ENCODE results near the gene NRF1.
"Not testable (repeated sequence)": the region's sequence is repeated elsewhere in the genome, so short reads cannot be mapped to it uniquely, and the experiment has no call there.

Gene NRF1

GRCh38 chr7:129613016-129613337 is 1.5 kb downstream of the NRF1 start:
- Mint-ChIP-seq H3K36me3 (ENCODE audit: insufficient read depth) (peaks cover 19% of the 10 kb centered on the region), H3K27ac (peak overlapping the region; percentile 93 to 98), H3K4me1 (ENCODE audit: low read depth in 2 of 2) (peaks cover 44 to 66% of the 10 kb centered on the region in 2 donors), H3K27me3 (no peaks in the 10 kb centered on the region), H3K9me3 (no peaks in the 10 kb centered on the region), H3K4me3 (peak overlapping the region; percentile 88 to 95)
- ATAC-seq (replicated peaks) (no peak), DNase-seq (no peak)

GRCh38 chr7:129615018-129615417 is 3.5 kb downstream of the NRF1 start:
- peaks cover 11% of the 10 kb centered on the region for H3K36me3 Mint-ChIP-seq (ENCODE audit: insufficient read depth)
- peaks cover 46 to 71% of the 10 kb centered on the region in 2 donors for H3K4me1 Mint-ChIP-seq (ENCODE audit: low read depth in 2 of 2)
- ATAC-seq (replicated peaks): no peak
- H3K27me3 Mint-ChIP-seq: no peaks in the 10 kb centered on the region
- no peak for DNase-seq
- H3K27ac Mint-ChIP-seq: peak overlapping the region in 1 of 2 donors; percentile 58
- peak overlapping the region in 1 of 2 donors; percentile 54 for H3K4me3 Mint-ChIP-seq
- no peaks in the 10 kb centered on the region for H3K9me3 Mint-ChIP-seq

GRCh38 chr7:129616530-129616929 is 5.0 kb downstream of the NRF1 start:
- peaks cover 49 to 72% of the 10 kb centered on the region in 2 donors for H3K4me1 Mint-ChIP-seq (ENCODE audit: low read depth in 2 of 2)
- peaks cover 4% of the 10 kb centered on the region for H3K36me3 Mint-ChIP-seq (ENCODE audit: insufficient read depth)
- no peaks in the 10 kb centered on the region for H3K9me3 Mint-ChIP-seq
- peak overlapping the region in 1 of 2 donors; percentile 53 for H3K4me3 Mint-ChIP-seq
- no peaks in the 10 kb centered on the region for H3K27me3 Mint-ChIP-seq
- no peak for DNase-seq
- ATAC-seq (replicated peaks): no peak
- H3K27ac Mint-ChIP-seq: no peak overlapping the region

GRCh38 chr7:129617178-129617577 is 5.7 kb downstream of the NRF1 start:
- Mint-ChIP-seq H3K36me3 (ENCODE audit: insufficient read depth) (peaks cover 7% of the 10 kb centered on the region), H3K4me3 (peak overlapping the region in 1 of 2 donors; percentile 53), H3K27ac (peak overlapping the region in 1 of 2 donors; percentile 6), H3K27me3 (no peaks in the 10 kb centered on the region), H3K9me3 (no peaks in the 10 kb centered on the region), H3K4me1 (ENCODE audit: low read depth in 2 of 2) (peaks cover 49 to 72% of the 10 kb centered on the region in 2 donors)
- ATAC-seq (replicated peaks): no peak
- no peak for DNase-seq

GRCh38 chr7:129617652-129618051 is 6.1 kb downstream of the NRF1 start:
- Mint-ChIP-seq H3K9me3 (no peaks in the 10 kb centered on the region), H3K27me3 (no peaks in the 10 kb centered on the region), H3K4me3 (peak overlapping the region in 1 of 2 donors; percentile 19), H3K27ac (peak overlapping the region in 1 of 2 donors; percentile 6), H3K4me1 (ENCODE audit: low read depth in 2 of 2) (peaks cover 46 to 70% of the 10 kb centered on the region in 2 donors), H3K36me3 (ENCODE audit: insufficient read depth) (peaks cover 3% of the 10 kb centered on the region)
- ATAC-seq (replicated peaks) (no peak), DNase-seq (no peak)

GRCh38 chr7:129626896-129627295 is 15.4 kb downstream of the NRF1 start:
- ATAC-seq (replicated peaks): no peak
- Mint-ChIP-seq H3K9me3 (no peaks in the 10 kb centered on the region), H3K4me1 (ENCODE audit: low read depth in 2 of 2) (peaks cover 8 to 50% of the 10 kb centered on the region in 2 donors), H3K27me3 (no peaks in the 10 kb centered on the region), H3K4me3 (no peak overlapping the region), H3K36me3 (ENCODE audit: insufficient read depth) (peaks cover 2% of the 10 kb centered on the region), H3K27ac (no peak overlapping the region)
- no peak for DNase-seq

GRCh38 chr7:129630341-129630740 is 18.8 kb downstream of the NRF1 start:
- Mint-ChIP-seq H3K27ac (no peak overlapping the region), H3K9me3 (no peaks in the 10 kb centered on the region), H3K4me3 (no peak overlapping the region), H3K4me1 (ENCODE audit: low read depth in 2 of 2) (peaks cover 16 to 51% of the 10 kb centered on the region in 2 donors), H3K27me3 (no peaks in the 10 kb centered on the region), H3K36me3 (ENCODE audit: insufficient read depth) (peaks cover 3% of the 10 kb centered on the region)
- ATAC-seq (replicated peaks) (no peak), DNase-seq (no peak)

DNA sequence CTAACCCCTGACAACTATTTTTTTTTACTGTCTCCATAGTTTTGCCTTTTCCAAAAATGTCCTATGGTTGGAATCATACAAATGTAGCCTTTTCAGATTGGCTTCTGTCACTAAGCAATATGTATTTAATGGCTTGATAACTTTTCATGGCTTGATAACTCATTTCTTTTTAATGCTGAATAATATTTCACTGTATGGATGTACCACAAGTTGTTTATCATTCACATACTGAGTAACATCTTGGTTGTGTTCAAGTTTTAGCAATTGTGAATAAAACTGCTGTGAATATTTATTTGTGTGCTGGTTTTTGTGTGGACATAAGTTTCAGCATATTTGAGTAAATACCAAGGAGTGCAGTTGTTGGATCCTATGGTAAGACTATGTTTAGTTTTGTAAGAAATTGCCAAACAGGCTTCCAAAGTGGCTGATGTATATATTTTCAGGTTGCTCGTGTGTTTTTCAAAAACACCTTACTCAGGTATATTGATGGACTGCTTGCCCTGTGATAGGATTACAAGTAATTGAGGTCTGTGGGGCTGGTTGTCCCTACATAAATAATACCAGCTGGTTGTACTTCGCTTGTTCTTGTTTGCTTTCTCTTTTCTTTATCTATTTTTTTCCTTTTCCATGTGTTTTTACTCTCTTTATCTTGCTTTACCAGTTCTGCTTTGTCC is 23.0 kb downstream of the NRF1 start:
- peaks cover 16 to 54% of the 10 kb centered on the region in 2 donors for H3K4me1 Mint-ChIP-seq (ENCODE audit: low read depth in 2 of 2)

DNA sequence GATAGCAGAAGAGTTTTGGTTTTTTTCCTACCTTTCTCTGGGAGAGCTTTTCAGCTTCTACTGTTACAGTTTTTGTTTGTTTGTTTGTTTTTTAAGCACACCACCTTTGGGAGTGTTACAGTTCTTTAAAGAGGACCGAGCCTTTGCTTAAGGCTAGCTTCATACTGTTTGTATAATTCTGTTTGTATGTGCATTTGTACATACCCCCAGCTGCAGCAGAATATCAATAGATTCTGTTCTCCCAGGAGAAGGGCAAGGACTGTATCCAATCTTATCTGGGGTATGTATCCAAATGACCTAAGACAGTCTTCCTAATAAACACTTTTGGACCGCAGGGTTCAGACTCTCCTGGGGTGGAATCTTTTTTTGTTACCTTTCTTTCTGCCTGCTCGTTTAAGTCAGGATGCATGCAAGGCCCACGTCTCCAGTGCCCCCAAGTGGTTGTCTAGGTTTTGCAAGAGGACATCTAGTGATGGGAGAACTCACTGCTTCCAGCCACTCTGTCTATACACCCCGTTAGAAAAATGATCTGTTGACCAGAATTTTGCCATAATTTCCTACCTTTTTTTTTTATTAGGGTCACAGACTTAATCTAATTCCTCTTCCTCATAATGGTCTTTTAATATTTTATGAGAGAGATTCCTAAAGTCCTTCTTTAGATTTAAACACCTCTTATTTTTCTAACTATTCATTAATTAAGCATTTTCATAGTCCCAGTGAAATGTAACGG is 23.9 kb downstream of the NRF1 start:
- Mint-ChIP-seq H3K9me3 (no peaks in the 10 kb centered on the region), H3K36me3 (ENCODE audit: insufficient read depth) (peaks cover 18% of the 10 kb centered on the region), H3K4me3 (no peak overlapping the region), H3K4me1 (ENCODE audit: low read depth in 2 of 2) (peaks cover 13 to 54% of the 10 kb centered on the region in 2 donors), H3K27me3 (no peaks in the 10 kb centered on the region), H3K27ac (peak overlapping the region; percentile 39 to 69)
- peak; percentile 59 to 76 (median 62) for DNase-seq
- ATAC-seq (replicated peaks): peak; percentile 99

More for the DNA sequence above, 23.0 kb downstream of the NRF1 start:
- Mint-ChIP-seq H3K4me3 (no peak overlapping the region), H3K9me3 (no peaks in the 10 kb centered on the region), H3K36me3 (ENCODE audit: insufficient read depth) (peaks cover 14% of the 10 kb centered on the region), H3K27ac (peak overlapping the region; percentile 11 to 69), H3K27me3 (no peaks in the 10 kb centered on the region)
- DNase-seq: no peak
- ATAC-seq (replicated peaks): no peak

DNA sequence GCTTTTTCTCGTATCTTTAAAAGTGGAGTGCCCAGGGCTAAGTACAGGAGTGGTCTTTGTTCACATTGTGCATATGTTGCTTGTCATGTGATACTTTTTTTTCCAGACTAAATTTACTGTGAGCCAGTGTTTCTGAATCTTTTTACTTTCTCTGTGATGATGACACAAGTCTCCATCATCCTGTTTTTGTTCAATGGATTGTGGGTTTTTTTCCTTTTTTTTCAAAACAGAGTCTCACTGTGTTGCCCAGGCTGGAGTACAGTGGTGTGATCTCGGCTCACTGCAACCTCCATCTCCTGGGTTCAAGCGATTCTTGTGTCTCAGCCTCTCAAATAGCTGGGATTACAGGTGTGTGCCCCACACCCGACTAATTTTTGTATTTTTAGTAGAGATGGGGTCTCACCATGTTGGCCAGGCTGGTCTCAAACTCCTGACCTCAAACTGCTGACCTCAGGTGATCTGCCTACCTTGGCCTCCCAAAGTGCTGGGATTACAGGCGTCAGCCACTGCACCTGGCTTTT is 24.6 kb downstream of the NRF1 start:
- H3K4me3 Mint-ChIP-seq; ATAC-seq (replicated peaks); DNase-seq; H3K9me3 Mint-ChIP-seq; H3K27me3 Mint-ChIP-seq: not testable (repeated sequence)
- Mint-ChIP-seq H3K4me1 (ENCODE audit: low read depth in 2 of 2) (peaks cover 13 to 58% of the 10 kb centered on the region in 2 donors), H3K36me3 (ENCODE audit: insufficient read depth) (peaks cover 18% of the 10 kb centered on the region), H3K27ac (peak overlapping the region; percentile 39 to 69)

DNA sequence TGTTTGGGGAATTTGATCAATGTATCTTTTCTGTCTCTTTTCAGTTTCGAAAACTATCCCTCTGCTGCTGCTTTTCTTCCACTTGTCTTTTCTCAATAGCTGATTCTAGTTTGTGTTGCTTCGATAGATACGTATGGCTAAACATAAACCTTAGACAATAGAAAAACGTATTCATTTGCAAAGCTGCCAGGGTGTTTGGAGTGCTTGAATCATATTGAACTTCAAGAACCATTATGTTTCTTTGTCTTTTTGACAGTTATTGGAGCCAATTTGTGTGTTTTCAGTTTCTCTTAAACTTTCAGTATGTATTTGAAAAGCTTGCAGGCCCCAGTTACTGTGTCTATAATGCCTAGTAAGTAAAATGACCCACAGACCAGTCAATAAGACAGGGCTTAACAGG is 25.1 kb downstream of the NRF1 start:
- peaks cover 13 to 58% of the 10 kb centered on the region in 2 donors for H3K4me1 Mint-ChIP-seq (ENCODE audit: low read depth in 2 of 2)
- H3K4me3 Mint-ChIP-seq: no peak overlapping the region
- DNase-seq (no peak), ATAC-seq (replicated peaks) (no peak)
- H3K36me3 Mint-ChIP-seq (ENCODE audit: insufficient read depth): peaks cover 18% of the 10 kb centered on the region
- H3K27me3 Mint-ChIP-seq: no peaks in the 10 kb centered on the region
- peak overlapping the region in 1 of 2 donors; percentile 29 for H3K27ac Mint-ChIP-seq
- no peaks in the 10 kb centered on the region for H3K9me3 Mint-ChIP-seq

DNA sequence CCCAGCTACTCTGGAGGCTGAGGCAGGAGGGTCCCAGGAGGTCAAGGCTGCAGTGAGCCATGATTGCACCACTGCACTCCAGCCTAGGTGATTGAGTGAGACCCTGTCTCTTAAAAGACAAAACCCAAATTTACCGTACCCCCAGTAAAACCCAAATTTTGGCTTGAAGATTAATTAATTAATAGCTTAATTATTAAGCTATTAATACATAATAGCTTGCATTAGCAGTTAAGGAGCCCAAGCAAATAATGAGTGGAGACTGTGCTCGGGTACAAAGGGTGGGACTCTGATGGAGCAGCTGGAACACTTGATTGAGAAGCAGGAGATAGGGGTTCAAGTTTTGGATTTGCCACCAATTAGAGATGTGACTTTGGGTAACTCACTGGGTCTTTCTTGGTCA is 28.9 kb downstream of the NRF1 start:
- no peak for ATAC-seq (replicated peaks)
- H3K27me3 Mint-ChIP-seq: no peaks in the 10 kb centered on the region
- no peaks in the 10 kb centered on the region for H3K9me3 Mint-ChIP-seq
- no peak overlapping the region for H3K4me3 Mint-ChIP-seq
- peak overlapping the region in 1 of 2 donors; percentile 38 for H3K27ac Mint-ChIP-seq
- H3K4me1 Mint-ChIP-seq (ENCODE audit: low read depth in 2 of 2): peaks cover 12 to 41% of the 10 kb centered on the region in 2 donors
- DNase-seq: no peak
- H3K36me3 Mint-ChIP-seq (ENCODE audit: insufficient read depth): peaks cover 16% of the 10 kb centered on the region

DNA sequence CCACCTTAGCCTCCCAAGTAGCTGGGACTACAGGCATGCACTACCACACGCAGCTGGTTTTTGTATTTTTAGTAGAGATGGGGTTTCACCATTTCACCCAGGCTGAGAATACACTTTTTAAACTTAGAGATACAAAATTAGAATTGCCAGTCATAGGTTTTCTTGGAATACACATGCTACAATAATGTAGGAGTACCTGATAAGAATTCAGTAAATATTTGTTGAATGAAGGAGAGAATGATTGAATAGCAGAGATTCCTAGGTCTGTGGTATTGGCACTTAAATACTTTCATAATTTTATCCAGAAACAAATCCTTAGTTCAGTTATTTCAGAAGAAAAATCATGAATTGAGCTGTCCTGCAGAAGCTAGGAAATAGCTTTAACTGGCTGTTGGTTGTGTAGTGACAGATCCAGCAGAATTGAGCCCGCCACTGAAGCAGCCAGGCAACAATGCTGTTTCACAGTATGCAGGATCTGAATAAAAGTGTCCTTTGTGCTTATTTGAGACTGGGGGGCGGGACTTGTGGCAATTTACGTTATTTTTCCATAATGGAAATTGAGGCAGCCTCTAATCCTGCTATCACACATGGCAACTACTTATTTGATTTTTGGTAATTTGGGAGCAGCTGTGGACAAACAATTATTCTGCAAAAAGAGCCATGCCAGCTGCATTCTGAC is 31.5 kb downstream of the NRF1 start:
- ATAC-seq (replicated peaks) (no peak), DNase-seq (no peak)
- peaks cover 14% of the 10 kb centered on the region for H3K36me3 Mint-ChIP-seq (ENCODE audit: insufficient read depth)
- H3K4me3 Mint-ChIP-seq: no peak overlapping the region
- H3K27ac Mint-ChIP-seq: no peak overlapping the region
- H3K4me1 Mint-ChIP-seq (ENCODE audit: low read depth in 2 of 2): peaks cover 10 to 35% of the 10 kb centered on the region in 2 donors
- H3K9me3 Mint-ChIP-seq: no peaks in the 10 kb centered on the region
- no peaks in the 10 kb centered on the region for H3K27me3 Mint-ChIP-seq
